Activated CD4-positive, alpha-beta T cell treated with anti-CD3 and anti-CD28 coated beads for 36 hours (primary cell): ENCODE measurements around the gene PNLIP. TPM values are rescaled to one million over a fixed set of nuclear protein-coding genes. Genes with fewer than 3 reads are reported as not detected.

Experiments
- total RNA-seq, 2 experiments: library from RNA; stranded (reverse); gene quantifications; one replicate each; pipeline ENCODE4 v1.2.3, GENCODE V29; 2021

Gene PNLIP
- total RNA-seq, 2 experiments from 2014 or later, result not detected

Other genes starting within 250 kb of the PNLIP start
- not detected for gene CCDC172, start 221.5 kb upstream of the PNLIP start, total RNA-seq
- not detected for gene PNLIPRP3, start 118.1 kb upstream of the PNLIP start, total RNA-seq
- gene PNLIPRP1, start 45.0 kb downstream of the PNLIP start, total RNA-seq, result not detected
- not detected for gene PNLIPRP2, start 75.0 kb downstream of the PNLIP start, total RNA-seq
- under 1 TPM; 0.41 to 0.74 TPM for gene HSPA12A, start 196.6 kb downstream of the PNLIP start, total RNA-seq